ENCODE results near the gene ECEL1.

DNA sequence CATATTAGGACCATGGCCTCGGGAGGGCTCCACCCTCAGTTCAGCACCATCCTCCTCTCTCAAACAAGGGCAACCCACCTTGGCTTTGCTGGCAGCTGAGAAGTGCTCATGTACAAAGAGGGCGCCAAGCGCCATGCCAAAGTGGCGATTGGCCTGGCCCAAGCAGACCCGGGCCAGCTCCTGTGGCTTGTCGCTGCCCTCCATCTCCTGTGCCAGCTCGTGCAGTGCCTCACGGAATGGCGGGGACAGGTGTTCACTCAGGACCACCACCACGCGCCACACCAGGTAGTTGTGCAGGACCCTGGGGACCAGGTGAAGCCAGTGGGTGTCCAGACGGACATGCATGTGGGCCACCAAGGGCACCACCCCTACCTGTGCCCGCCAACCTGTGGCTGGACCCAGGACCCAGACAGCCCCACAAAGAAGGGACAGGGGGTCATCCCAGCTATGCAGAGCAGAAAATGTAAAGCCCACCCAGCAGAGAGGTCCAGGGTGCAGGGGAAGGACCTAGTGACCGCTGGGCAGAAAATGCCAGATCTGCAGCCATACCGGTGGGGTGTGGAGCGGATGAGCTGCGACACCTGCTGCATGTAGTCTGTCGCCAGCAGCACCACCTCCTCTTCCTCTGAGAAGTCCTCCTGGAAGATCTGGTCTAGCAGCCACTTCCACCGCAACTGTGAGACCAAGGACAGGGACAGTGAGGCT, 3.6 kb downstream of the ECEL1 start:
- TF ChIP-seq POLR2A (IDR thresholded peaks at IDR 0.05; ENCODE audit: low read depth, low read length) (no peak), TAF1 (IDR thresholded peaks at IDR 0.05; ENCODE audit: borderline replicate concordance, low read depth, low read length) (no peak)
